GM18951 (cell line): ENCODE data around the gene LRP1.

Source experiments
- POLR2A ChIP-seq: IDR thresholded peaks from 4 replicates; pipeline ENCODE4 v1.6.1; 2011; ENCODE audit warnings: mild to moderate bottlenecking; ENCODE audit not compliant: insufficient read length, insufficient read depth; ENCODE audit errors: extremely low read depth
- in situ Hi-C: fragments of 300-500 bp; cut with MboI; formaldehyde crosslinking; loops from one replicate; pipeline ENCODE4 v1.12.0; 2022; ENCODE audit warnings: low sequenced_read_pairs, mixed read lengths, inconsistent platforms; ENCODE audit not compliant: unreplicated experiment

LRP1 gene

DNA sequence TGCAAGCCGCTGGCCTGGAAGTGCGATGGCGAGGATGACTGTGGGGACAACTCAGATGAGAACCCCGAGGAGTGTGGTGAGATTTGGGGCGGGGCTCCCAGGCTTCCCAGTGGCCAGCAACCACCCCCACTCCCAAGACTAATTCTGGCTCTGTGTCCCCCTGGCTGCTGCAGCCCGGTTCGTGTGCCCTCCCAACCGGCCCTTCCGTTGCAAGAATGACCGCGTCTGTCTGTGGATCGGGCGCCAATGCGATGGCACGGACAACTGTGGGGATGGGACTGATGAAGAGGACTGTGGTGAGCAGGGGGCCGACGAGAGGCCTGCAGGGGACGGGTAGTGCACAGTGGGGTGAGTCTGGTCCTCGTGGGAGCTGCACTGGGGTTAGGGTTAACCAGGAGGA lies 76.2 kb downstream of the LRP1 start:
- in situ Hi-C loops = no loop called here
- TF ChIP-seq POLR2A = no peak

DNA sequence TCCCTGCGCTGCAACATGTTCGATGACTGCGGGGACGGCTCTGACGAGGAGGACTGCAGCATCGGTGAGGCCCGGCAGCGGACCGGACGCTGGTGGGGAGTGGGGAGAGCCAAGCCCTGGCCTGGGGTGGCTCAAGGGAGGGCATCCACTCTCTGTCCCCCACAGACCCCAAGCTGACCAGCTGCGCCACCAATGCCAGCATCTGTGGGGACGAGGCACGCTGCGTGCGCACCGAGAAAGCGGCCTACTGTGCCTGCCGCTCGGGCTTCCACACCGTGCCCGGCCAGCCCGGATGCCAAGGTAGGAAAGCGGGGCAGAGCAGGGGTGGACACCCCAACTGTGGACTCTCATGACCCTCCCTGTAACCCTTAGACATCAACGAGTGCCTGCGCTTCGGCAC lies 76.9 kb downstream of the LRP1 start:
- no peak for TF ChIP-seq POLR2A
- in situ Hi-C loops = no loop called here

GRCh38 chr12:57205931-57206330 lies 77.6 kb downstream of the LRP1 start:
- in situ Hi-C loops = no loop called here
- no peak for TF ChIP-seq POLR2A

GRCh38 chr12:57207731-57208630 lies 79.7 kb downstream of the LRP1 start:
- no peak for TF ChIP-seq POLR2A
- in situ Hi-C loops = no loop called here

DNA sequence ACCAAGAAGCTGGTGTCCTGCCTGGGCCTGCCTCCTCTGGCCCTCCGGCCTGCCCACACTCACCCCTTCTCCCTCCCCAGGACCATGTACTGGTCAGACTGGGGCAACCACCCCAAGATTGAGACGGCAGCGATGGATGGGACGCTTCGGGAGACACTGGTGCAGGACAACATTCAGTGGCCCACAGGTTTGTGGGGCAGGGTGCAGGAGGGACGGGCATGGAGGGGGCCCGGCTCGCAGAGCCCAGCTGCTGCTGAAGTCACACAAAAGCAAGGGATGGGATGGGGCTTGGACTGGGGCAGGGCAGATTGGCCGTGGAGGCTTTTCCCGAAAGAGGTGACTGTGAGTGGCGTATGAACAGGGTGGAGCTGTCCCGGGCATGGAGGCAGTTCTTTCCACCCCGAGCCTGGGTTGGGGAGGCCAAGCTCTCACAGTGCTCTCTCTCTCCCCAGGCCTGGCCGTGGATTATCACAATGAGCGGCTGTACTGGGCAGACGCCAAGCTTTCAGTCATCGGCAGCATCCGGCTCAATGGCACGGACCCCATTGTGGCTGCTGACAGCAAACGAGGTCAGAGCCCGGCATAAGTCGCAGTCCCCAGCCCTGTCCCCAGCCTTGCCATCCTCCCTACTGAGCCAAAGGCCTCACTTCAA lies 80.5 kb downstream of the LRP1 start:
- in situ Hi-C loops = no loop called here
- TF ChIP-seq POLR2A = no peak

GRCh38 chr12:57209916-57210315 lies 81.6 kb downstream of the LRP1 start:
- TF ChIP-seq POLR2A = no peak
- in situ Hi-C loops = no loop called here

GRCh38 chr12:57210461-57210860 lies 82.2 kb downstream of the LRP1 start:
- in situ Hi-C loops = no loop called here
- no peak for TF ChIP-seq POLR2A

DNA sequence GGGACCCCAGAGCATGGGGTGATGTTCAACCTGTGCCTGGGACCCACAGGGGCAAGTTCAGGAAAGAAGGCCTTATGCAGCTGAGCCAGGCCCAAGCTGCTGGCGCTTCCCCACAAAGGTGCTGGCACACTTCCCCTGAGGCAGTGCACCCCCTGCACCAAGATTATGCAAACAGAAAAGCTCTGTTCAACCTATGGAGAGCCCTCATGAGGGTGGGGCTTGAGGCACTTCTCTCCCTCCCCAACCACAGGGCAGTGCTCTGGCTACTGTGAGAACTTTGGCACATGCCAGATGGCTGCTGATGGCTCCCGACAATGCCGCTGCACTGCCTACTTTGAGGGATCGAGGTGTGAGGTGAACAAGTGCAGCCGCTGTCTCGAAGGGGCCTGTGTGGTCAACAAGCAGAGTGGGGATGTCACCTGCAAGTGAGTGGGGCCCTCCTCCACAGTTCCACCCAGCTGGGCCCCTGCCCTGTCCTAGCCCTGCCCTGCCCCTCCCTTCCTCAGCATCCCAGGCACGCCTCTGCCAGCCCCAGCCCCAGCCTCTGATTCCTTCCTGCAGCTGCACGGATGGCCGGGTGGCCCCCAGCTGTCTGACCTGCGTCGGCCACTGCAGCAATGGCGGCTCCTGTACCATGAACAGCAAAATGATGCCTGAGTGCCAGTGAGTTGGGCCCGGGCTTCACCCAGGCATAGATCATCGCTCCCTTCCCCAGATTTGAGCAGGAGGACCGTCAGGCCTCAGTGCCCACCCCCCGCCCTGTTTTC lies 82.8 kb downstream of the LRP1 start:
- no peak for TF ChIP-seq POLR2A
- in situ Hi-C loops = no loop called here

- in situ Hi-C loops = no loop called here
- TF ChIP-seq POLR2A = no peak
Measured at GRCh38 chr12:57211791-57212700, 83.8 kb downstream of the LRP1 start.

GRCh38 chr12:57212701-57213057 lies 84.4 kb downstream of the LRP1 start:
- in situ Hi-C loops = no loop called here

GRCh38 chr12:57213058-57213715 lies 84.9 kb downstream of the LRP1 start:
- in situ Hi-C loops = no loop called here
- no peak for TF ChIP-seq POLR2A

More at GRCh38 chr12:57212701-57213057, 84.4 kb downstream of the LRP1 start:
- TF ChIP-seq POLR2A = no peak

GRCh38 chr12:57213763-57214397 lies 85.6 kb downstream of the LRP1 start:
- in situ Hi-C loops = no loop called here

More at GRCh38 chr12:57213763-57214397, 85.6 kb downstream of the LRP1 start:
- no peak for TF ChIP-seq POLR2A
